Inflammatory macrophage treated with lipopolysaccharide for 1 hour (primary cell): ENCODE results near the gene CDH13.

Experiments
- DNase-seq, 2 donors: peaks; one replicate each; pipeline ENCODE4 v3.0.0-alpha.2; 2020 to 2022

Gene CDH13

DNA sequence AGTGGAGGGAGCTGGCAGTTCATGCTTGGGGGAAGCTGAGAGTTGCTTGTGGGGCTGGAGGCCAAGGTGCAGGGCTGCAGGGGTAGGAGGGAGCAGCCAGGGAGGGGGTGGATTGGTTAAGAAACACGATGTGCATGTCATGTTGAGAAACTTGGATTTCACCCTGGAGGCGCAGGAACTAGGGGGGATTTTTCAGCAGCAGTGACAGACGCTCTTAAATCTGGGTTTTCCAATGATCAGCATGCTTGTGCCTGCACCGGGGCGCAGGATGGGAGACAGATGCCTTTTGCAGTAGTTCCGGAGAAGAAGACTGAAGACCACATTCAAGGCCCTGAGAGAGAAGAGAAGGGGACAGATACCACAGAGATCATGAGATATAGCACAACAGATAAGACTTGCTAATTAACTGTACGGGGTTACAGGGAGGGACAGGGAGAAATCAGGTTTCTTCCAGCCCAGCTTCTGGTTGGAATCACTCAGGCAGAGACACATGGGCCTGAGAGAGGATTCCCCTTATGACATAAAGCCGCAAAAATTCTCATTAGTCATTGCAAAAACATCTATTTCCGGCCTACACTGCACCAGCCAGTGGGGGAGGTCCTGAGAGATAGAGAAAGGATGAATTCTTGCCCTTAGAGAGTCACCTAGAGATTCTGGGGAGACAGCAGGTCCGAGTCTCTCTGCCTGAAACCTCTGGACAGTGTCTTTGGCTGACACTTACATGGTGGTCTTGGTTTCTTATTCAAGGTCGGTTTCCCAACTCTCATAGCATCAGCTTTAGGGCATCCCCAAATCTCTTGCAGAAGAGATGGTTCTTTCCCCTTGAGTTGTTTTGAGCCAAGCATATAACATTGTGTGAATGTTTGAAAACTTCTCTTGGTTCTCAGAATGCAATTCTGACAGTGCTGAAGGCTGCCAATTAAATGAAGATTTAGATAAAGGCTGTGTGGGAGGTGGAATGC lies 27.1 kb downstream of the CDH13 start:
- no peak for DNase-seq

GRCh38 chr16:82655072-82655714 lies 28.4 kb downstream of the CDH13 start:
- no peak for DNase-seq

DNA sequence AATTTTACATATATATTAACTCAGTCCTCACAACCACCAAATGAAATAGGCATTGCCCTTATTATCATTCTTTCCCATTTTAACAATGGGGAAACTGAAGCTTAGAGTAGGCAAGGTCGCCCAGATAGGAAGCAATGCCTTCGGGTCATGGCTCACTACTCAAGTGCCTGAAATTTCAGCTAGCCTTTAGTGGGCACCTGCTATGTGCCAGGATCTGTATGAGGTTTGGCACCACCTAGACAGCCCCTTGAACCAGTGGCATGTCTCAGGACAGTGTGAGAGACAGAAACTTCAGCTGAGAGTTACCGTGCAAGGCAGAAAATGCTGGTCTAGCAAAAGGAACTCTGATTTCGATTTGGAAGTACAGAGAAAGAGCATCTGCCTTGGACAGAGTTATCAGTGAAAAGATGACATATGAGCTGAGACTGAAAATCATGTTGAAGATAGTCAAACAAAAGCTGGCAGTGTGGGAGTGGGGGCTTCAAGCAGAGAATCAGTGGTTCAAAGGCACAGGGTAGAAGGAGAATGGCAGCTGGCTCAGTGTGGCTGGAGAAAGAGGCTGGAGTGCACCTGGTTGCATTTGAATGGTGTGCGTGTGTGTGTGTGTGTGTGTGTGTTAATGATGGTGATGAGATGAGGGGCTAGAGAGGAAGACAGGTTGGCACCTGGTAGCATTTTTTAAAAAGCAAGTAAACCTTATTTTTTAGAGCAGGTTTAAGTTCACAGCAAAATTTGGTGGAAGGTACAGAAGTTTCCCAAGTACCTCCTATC lies 29.1 kb downstream of the CDH13 start:
- DNase-seq: no peak

GRCh38 chr16:82657239-82657638 lies 30.5 kb downstream of the CDH13 start:
- DNase-seq: no peak

- DNase-seq: no peak
These were observed 31.0 kb downstream of the CDH13 start for GRCh38 chr16:82657786-82658185.

GRCh38 chr16:82658796-82659195 lies 32.0 kb downstream of the CDH13 start:
- DNase-seq: no peak

DNA sequence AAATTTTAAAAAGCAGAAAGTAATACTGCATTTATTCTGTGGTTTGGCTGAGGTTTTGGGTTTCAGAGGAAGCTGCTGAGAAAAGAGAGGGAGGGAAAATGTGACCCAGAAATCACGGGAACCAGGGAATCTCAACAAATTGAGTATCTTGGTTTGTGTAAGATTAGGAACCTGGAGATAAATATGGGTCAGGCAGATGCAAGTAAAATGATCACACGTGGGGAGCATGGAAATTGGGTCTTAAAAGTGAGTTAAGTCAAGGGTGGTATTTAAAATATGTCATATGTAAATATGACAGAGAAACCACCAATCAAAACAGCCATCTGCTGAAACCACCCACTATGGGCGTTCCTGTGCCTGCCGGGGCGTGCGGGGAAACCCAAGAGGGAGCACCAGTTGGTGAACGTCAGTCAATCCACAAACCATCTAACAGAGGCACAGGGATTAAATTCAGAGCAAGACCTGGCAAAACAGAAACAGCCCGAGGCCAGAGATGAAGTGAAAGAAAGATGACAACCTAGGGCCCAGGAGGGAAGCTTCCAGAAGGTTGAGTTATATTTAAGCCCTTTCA lies 33.4 kb downstream of the CDH13 start:
- DNase-seq: no peak

GRCh38 chr16:82660966-82661365 lies 34.2 kb downstream of the CDH13 start:
- no peak for DNase-seq

DNA sequence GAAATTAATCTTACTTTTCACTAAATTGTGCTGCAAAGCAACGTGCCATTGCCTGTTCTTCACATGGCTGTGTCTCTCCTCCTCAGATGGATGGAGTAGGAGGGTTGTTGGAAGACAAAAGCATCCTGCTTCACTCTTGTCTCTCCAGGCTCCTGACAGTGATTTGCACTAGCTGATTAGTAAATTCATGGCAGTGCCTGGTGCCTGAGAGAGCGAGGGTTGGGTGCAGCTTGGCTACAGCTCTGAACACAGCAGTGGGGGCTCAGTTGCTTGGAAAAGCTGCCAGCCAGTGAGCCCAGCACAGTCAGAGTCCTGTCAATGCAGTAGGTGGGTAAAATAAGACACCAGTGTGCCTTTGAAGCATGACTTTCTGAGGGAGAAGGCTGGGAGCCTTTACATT lies 37.4 kb downstream of the CDH13 start:
- no peak for DNase-seq

GRCh38 chr16:82665025-82665424 lies 38.3 kb downstream of the CDH13 start:
- DNase-seq: no peak

- DNase-seq: no peak
These were observed 40.7 kb downstream of the CDH13 start for GRCh38 chr16:82667437-82667836.

DNA sequence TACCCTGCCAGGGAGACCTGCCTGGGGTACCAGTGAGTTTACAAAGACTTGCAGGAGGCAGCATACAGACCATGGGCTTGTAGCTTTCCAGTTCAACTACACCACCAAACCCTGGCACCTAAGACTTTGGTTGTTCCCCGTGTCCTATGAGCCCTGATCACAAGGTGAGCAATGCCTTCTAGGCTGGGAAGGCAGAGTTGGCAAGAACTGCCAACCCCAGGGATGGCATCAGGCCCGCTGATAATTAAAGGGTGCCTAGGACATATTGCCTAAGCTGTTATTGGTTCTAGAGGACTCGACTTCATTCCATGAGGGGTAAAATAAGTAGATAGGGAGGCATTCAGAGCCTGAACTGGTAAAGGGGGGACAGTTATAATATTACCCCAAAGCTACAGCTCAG lies 41.3 kb downstream of the CDH13 start:
- DNase-seq: no peak

DNA sequence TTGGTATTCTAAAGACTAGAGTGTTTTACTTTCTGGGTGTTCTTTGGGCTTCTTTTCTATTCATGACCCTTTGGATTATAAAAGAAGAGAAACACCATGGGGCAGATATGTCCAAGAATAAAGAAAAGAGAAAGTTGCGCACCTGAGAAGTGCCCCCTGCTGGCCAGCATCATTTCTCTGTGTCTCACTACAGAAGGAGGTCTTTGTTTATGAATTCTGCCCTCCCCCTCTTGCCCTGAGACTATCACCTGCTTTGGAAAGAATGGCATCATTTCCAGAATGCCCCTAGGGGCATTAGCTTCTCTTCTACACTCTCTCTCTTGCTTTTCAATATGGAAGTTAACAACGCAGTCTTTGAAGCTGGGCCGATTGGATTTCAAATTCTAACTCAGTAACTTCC lies 45.0 kb downstream of the CDH13 start:
- no peak for DNase-seq

GRCh38 chr16:82672676-82673075 lies 45.9 kb downstream of the CDH13 start:
- no peak for DNase-seq

DNA sequence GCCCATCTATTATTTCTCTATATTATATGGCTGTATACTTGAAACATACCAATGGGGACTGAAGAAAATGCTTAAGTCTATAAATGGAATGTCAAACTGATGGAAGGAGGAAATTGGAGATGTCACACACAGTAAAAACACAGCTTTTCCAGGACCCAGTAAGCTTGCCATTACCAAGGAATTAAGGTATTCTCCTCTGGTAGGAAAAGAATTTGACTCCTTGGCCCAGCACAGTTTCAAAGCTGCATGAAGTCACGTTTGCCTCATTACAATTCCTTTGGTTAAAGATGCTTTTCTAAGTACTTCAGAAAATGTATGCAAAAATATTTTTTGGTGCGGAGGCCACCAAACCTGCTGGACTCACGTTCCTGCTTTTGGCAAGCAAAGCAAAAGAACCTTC lies 48.5 kb downstream of the CDH13 start:
- no peak for DNase-seq

DNA sequence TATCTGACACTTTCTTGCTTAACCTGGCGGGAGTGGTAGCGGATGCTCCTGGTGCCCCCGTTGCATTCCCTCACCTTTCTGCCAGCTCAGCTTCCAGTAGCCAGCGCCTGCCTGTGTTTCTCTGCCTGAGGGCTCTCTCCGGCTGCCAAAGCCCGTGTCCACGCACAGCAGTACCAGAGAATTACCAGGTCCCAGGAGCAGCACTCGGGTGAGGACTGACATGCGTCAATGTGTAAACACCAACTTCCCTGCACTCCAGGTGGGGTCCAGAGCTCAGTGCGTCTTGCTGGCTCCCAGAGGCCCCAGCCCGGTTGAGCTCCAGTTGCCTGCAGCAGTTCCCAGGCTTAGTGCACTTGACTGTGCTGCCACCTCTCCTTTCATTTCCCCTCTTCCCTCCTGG lies 54.8 kb downstream of the CDH13 start:
- DNase-seq: no peak

GRCh38 chr16:82682767-82683166 lies 56.0 kb downstream of the CDH13 start:
- DNase-seq: no peak

DNA sequence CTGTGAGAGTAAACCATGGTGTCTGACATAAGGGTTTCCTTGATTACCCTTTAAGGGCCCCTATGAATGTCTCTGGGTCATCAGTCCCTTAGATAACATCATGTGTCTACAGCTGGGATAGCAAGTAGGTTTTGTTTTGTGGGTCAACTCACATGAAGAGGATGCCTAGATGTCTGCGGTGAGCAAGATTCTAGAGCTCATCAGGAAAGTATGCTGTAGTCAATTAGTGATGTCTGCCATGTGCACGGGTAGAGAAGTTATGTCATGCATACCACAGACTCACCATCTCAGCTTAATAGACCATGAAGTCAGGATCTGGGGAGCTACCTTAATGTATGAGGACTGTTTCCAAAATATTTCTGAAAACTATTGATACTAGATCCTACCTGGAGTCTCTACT lies 57.5 kb downstream of the CDH13 start:
- no peak for DNase-seq

DNA sequence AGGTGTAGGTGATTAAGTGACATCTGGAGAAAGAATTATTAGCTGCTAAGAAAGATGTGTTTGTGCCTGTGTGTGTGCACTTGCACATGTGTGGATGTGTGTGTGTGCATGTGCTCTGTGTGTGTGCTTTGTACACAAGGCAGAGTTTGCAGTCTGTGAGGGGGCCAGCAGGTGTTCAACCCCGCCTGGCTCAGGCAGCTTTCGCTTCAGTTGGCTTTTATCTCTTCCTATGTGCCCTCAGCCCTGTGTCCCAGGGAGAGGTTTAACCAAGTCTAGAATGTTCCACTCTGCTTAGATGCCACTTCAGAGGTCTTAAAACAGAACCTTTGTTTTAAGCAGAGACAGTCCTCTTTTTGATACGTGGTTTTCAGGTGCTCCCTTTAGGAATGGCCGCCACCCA lies 58.8 kb downstream of the CDH13 start:
- DNase-seq: no peak

DNA sequence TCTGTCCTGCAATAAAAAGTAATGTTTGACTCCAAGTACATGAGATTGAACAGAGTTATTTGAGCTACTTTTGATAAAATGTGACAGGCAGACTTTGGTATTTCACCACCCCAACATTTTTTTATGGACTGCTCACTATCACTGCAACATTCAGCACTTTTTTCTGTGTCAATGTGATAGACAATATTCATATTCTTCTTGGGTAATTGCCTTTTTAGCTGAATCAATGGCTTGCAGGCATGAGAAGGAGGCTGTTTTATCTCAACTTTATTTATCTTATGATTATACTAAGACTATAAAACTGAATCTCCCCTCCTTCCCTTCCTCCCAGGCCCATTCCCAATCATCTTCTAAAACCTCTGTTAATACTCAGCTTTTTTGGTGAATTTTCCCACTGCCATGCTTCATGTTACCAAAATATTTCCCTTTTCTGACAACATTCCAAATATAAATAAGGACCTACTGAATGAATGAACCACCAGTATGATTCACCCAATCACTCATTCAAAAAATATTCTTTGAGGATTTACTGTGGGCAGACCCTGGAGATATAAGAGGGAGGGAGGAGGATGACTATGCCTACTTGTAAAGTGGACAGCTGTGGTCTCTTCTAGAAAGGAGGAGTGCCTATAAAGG lies 67.6 kb downstream of the CDH13 start:
- DNase-seq: no peak

GRCh38 chr16:82695806-82696205 lies 69.0 kb downstream of the CDH13 start:
- DNase-seq: no peak

GRCh38 chr16:82699260-82699659 lies 72.5 kb downstream of the CDH13 start:
- DNase-seq: no peak
